ENCODE data around the gene FNDC3B.

The FNDC3B gene

DNA sequence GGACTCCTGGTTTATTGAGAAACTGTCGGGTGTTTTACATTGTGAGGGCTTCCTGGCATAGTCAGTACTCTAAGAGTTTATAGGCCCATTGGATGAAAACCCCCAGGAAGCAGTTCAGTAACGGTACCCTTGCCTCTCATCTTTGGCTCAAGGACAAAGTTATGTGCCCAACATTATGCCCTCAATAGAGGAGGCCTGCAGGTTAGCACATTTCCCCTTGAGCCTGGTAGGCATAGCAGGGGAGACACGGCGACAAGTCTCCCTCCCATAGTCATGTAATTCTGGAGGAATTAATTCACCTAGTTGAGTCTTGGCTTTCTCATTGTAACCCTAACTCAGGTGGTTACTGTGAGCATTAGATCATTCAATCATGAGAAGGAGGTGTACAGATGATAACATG lies 348.4 kb downstream of the FNDC3B start:
- in situ Hi-C loops (cut with MboI; ENCODE audit: low pct_unique_long_range_greater_than_20kb, low sequenced_read_pairs, unreplicated experiment), result no loop called here
- TF ChIP-seq, protein P1, sequence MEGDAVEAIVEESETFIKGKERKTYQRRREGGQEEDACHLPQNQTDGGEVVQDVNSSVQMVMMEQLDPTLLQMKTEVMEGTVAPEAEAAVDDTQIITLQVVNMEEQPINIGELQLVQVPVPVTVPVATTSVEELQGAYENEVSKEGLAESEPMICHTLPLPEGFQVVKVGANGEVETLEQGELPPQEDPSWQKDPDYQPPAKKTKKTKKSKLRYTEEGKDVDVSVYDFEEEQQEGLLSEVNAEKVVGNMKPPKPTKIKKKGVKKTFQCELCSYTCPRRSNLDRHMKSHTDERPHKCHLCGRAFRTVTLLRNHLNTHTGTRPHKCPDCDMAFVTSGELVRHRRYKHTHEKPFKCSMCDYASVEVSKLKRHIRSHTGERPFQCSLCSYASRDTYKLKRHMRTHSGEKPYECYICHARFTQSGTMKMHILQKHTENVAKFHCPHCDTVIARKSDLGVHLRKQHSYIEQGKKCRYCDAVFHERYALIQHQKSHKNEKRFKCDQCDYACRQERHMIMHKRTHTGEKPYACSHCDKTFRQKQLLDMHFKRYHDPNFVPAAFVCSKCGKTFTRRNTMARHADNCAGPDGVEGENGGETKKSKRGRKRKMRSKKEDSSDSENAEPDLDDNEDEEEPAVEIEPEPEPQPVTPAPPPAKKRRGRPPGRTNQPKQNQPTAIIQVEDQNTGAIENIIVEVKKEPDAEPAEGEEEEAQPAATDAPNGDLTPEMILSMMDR (IDR thresholded peaks at IDR 0.05; ENCODE audit: extremely low read depth, insufficient read depth, missing control alignments), result no peak
- no peak for DNase-seq (ENCODE audit: low spot score)

GRCh38 chr3:172388412-172389078 lies 349.2 kb downstream of the FNDC3B start:
- in situ Hi-C loops (cut with MboI; ENCODE audit: low pct_unique_long_range_greater_than_20kb, low sequenced_read_pairs, unreplicated experiment), result no loop called here
- TF ChIP-seq, protein P1 (IDR thresholded peaks at IDR 0.05; ENCODE audit: extremely low read depth, insufficient read depth, missing control alignments), result no peak
- DNase-seq (ENCODE audit: low spot score), result no peak

GRCh38 chr3:172390792-172391191 lies 351.4 kb downstream of the FNDC3B start:
- no peak for DNase-seq (ENCODE audit: low spot score)
- TF ChIP-seq, protein P1 (IDR thresholded peaks at IDR 0.05; ENCODE audit: extremely low read depth, insufficient read depth, missing control alignments), result no peak
- in situ Hi-C loops (cut with MboI; ENCODE audit: low pct_unique_long_range_greater_than_20kb, low sequenced_read_pairs, unreplicated experiment), result no loop called here

GRCh38 chr3:172391592-172392302 lies 352.4 kb downstream of the FNDC3B start:
- in situ Hi-C loops (cut with MboI; ENCODE audit: low pct_unique_long_range_greater_than_20kb, low sequenced_read_pairs, unreplicated experiment), result no loop called here
- TF ChIP-seq, protein P1 (IDR thresholded peaks at IDR 0.05; ENCODE audit: extremely low read depth, insufficient read depth, missing control alignments), result no peak

GRCh38 chr3:172394692-172395091 lies 355.3 kb downstream of the FNDC3B start:
- DNase-seq (ENCODE audit: low spot score), result no peak
- TF ChIP-seq, protein P1 (IDR thresholded peaks at IDR 0.05; ENCODE audit: extremely low read depth, insufficient read depth, missing control alignments), result no peak
- in situ Hi-C loops (cut with MboI; ENCODE audit: low pct_unique_long_range_greater_than_20kb, low sequenced_read_pairs, unreplicated experiment), result no loop called here

More at GRCh38 chr3:172391592-172392302, 352.4 kb downstream of the FNDC3B start:
- no peak for DNase-seq (ENCODE audit: low spot score)

DNA sequence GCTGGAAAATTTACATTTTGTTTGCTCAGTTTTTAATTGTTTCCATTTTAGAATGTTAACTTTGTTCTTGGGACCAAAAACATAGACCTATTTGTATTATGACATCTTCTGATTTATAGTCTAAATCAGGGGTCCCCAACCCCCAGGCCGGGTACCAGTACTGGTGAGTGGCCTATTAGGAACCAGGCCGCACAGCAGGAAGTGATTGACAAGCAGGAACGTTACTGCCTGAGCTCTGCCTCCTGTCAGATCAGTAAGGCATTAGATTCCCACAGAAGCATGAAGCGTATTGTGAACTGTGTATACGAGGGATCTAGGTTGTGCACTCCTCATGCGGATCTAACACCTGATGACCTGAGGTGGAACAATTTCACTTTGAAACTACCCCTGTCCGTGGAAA lies 357.0 kb downstream of the FNDC3B start:
- in situ Hi-C loops (cut with MboI; ENCODE audit: low pct_unique_long_range_greater_than_20kb, low sequenced_read_pairs, unreplicated experiment), result no loop called here
- DNase-seq (ENCODE audit: low spot score), result no peak
- TF ChIP-seq, protein P1 (IDR thresholded peaks at IDR 0.05; ENCODE audit: extremely low read depth, insufficient read depth, missing control alignments), result no peak

All from GM13977 (cell line).